OCI-LY1 (cell line): ENCODE data around the gene LMO1.

Experiments
- H2AFZ ChIP-seq: fragments of 200-600 bp; sonication (generic), shearing (Covaris generic); 2 replicates; pipeline ENCODE4 v1.6.0; 2014; ENCODE audit warnings: antibody characterized with exemption, mild to moderate bottlenecking, low read length
- H3F3A ChIP-seq: fragments of 200-600 bp; sonication (generic), shearing (Covaris generic); 2 replicates; pipeline ENCODE4 v1.6.0; 2014; ENCODE audit warnings: mild to moderate bottlenecking, antibody characterized with exemption, low read length, moderate library complexity; ENCODE audit not compliant: insufficient read depth
- H3K27ac ChIP-seq: fragments of 200-600 bp; sonication (generic); 2 replicates; pipeline ENCODE4 v1.5.1; 2014; ENCODE audit warnings: low read length, mixed run types, mild to moderate bottlenecking, low read depth; ENCODE audit not compliant: poor library complexity, severe bottlenecking
- H3K27me3 ChIP-seq: fragments of 200-600 bp; sonication (generic); 2 replicates; pipeline ENCODE4 v1.6.0; 2014; ENCODE audit warnings: antibody characterized with exemption, mild to moderate bottlenecking, low read length, moderate library complexity; ENCODE audit not compliant: insufficient read depth
- H3K36me3 ChIP-seq: fragments of 200-600 bp; sonication (generic); 2 replicates; pipeline ENCODE4 v1.6.1; 2014; ENCODE audit warnings: mild to moderate bottlenecking, antibody characterized with exemption, low read length, moderate library complexity, mixed read lengths; ENCODE audit not compliant: insufficient read depth
- H3K4me1 ChIP-seq: fragments of 200-600 bp; sonication (generic); 2 replicates; pipeline ENCODE4 v1.5.1; 2014; ENCODE audit warnings: mild to moderate bottlenecking, low read length, moderate library complexity; ENCODE audit not compliant: insufficient read depth, severe bottlenecking
- H3K4me2 ChIP-seq: fragments of 200-600 bp; sonication (generic), shearing (Covaris generic); 2 replicates; pipeline ENCODE4 v1.6.1; 2014; ENCODE audit warnings: low read length
- H3K4me3 ChIP-seq: fragments of 200-600 bp; sonication (generic); 2 replicates; pipeline ENCODE4 v1.5.1; 2014; ENCODE audit warnings: low read length, low read depth, mild to moderate bottlenecking, mixed read lengths; ENCODE audit not compliant: poor library complexity, severe bottlenecking
- H3K79me2 ChIP-seq: fragments of 200-600 bp; shearing (Covaris generic); 2 replicates; pipeline ENCODE4 v1.6.1; 2016; ENCODE audit warnings: mixed run types, low read length, mixed read lengths; ENCODE audit not compliant: insufficient read depth
- H3K9ac ChIP-seq: fragments of 200-600 bp; sonication (generic), shearing (Covaris generic); 2 replicates; pipeline ENCODE4 v1.6.1; 2014; ENCODE audit warnings: mild to moderate bottlenecking, low read length, mixed read lengths
- H3K9me2 ChIP-seq: fragments of 200-600 bp; sonication (generic), shearing (Covaris generic); 2 replicates; pipeline ENCODE4 v1.6.1; 2014; ENCODE audit warnings: low read depth, mild to moderate bottlenecking, low read length, mixed read lengths
- H3K9me3 ChIP-seq: fragments of 200-600 bp; shearing (Covaris generic); 2 replicates; pipeline ENCODE4 v1.6.1; 2014; ENCODE audit warnings: low read length, mixed read lengths
- H4K20me1 ChIP-seq: fragments of 200-600 bp; sonication (generic), shearing (Covaris generic); 2 replicates; pipeline ENCODE4 v1.6.0; 2016; ENCODE audit warnings: mild to moderate bottlenecking, low read length; ENCODE audit not compliant: insufficient read depth
- CTCF ChIP-seq: fragments of 200-600 bp; sonication (generic), shearing (Covaris generic); IDR thresholded peaks from 2 replicates; pipeline ENCODE4 v1.5.1; 2017; ENCODE audit warnings: mild to moderate bottlenecking, antibody characterized with exemption, low read length, moderate library complexity, mixed read lengths
- EZH2 ChIP-seq: fragments of 200-600 bp; sonication (generic), shearing (Covaris generic); IDR thresholded peaks from 2 replicates; pipeline ENCODE4 v1.8.0; 2017; ENCODE audit warnings: borderline replicate concordance, mixed run types, mild to moderate bottlenecking, antibody characterized with exemption, low read length, moderate library complexity, mixed read lengths

LMO1 gene

GRCh38 chr11:8242499-8243280, 21.0 kb downstream of the LMO1 start:
- no peak overlapping the region for H3K27ac ChIP-seq
- no peak overlapping the region for H3K9ac ChIP-seq
- H3K27me3 ChIP-seq: no peaks in the 10 kb centered on the region
- no peaks in the 10 kb centered on the region for H3F3A ChIP-seq
- H3K4me3 ChIP-seq: no peak overlapping the region
- H3K36me3 ChIP-seq: no peaks in the 10 kb centered on the region
- no peaks in the 10 kb centered on the region for H3K79me2 ChIP-seq
- H3K9me3 ChIP-seq: no peaks in the 10 kb centered on the region
- H2AFZ ChIP-seq: no peak overlapping the region
- H4K20me1 ChIP-seq: no peaks in the 10 kb centered on the region
- no peaks in the 10 kb centered on the region for H3K9me2 ChIP-seq
- TF ChIP-seq CTCF: no peak
- no peak for TF ChIP-seq EZH2
- H3K4me1 ChIP-seq: no peaks in the 10 kb centered on the region
- no peak overlapping the region for H3K4me2 ChIP-seq

GRCh38 chr11:8242118-8242475, 21.6 kb downstream of the LMO1 start:
- no peak overlapping the region for H3K4me2 ChIP-seq

GRCh38 chr11:8241373-8242117, 22.1 kb downstream of the LMO1 start:
- no peaks in the 10 kb centered on the region for H3K27me3 ChIP-seq
- no peak overlapping the region for H3K9ac ChIP-seq
- H2AFZ ChIP-seq: no peak overlapping the region
- no peaks in the 10 kb centered on the region for H3K9me3 ChIP-seq
- H3K4me3 ChIP-seq: no peak overlapping the region
- H4K20me1 ChIP-seq: no peaks in the 10 kb centered on the region
- no peaks in the 10 kb centered on the region for H3K79me2 ChIP-seq
- no peak overlapping the region for H3K27ac ChIP-seq
- H3F3A ChIP-seq: no peaks in the 10 kb centered on the region
- no peak for TF ChIP-seq CTCF
- TF ChIP-seq EZH2: no peak
- no peak overlapping the region for H3K4me2 ChIP-seq
- no peaks in the 10 kb centered on the region for H3K36me3 ChIP-seq
- H3K4me1 ChIP-seq: no peaks in the 10 kb centered on the region
- no peaks in the 10 kb centered on the region for H3K9me2 ChIP-seq

More at GRCh38 chr11:8242118-8242475, 21.6 kb downstream of the LMO1 start:
- Histone ChIP-seq H2AFZ (no peak overlapping the region), H3K4me1 (no peaks in the 10 kb centered on the region), H4K20me1 (no peaks in the 10 kb centered on the region), H3K36me3 (no peaks in the 10 kb centered on the region), H3K27me3 (no peaks in the 10 kb centered on the region), H3K9ac (no peak overlapping the region), H3K4me3 (no peak overlapping the region), H3K79me2 (no peaks in the 10 kb centered on the region), H3F3A (no peaks in the 10 kb centered on the region), H3K9me3 (no peaks in the 10 kb centered on the region), H3K9me2 (no peaks in the 10 kb centered on the region), H3K27ac (no peak overlapping the region)
- TF ChIP-seq CTCF: no peak
- no peak for TF ChIP-seq EZH2
